ENCODE measurements around the gene L1TD1. TPM values are rescaled to one million over a fixed set of nuclear protein-coding genes. Genes with fewer than 3 reads are reported as not detected.
"Not testable (repeated sequence)": the region's sequence is repeated elsewhere in the genome, so short reads cannot be mapped to it uniquely, and the experiment has no call there.

L1TD1 gene
- total RNA-seq, 4 donors from 2014 or later: 0.28 TPM; not detected in 3

GRCh38 chr1:62184336-62184735 is 10.3 kb upstream of the L1TD1 start:
- peak in 1 of 3 donors; percentile 6 for DNase-seq
- TF ChIP-seq POLR2A (IDR thresholded peaks at IDR 0.05): no peak
- no peak for TF ChIP-seq CTCF (IDR thresholded peaks at IDR 0.05)
- no peaks in the 10 kb centered on the region for H3K4me1 ChIP-seq
- H3K4me3 ChIP-seq: no peak overlapping the region
- no peak overlapping the region for H3K27ac ChIP-seq
- H3K9me3 ChIP-seq: no peaks in the 10 kb centered on the region
- no peaks in the 10 kb centered on the region for H3K36me3 ChIP-seq
- no peaks in the 10 kb centered on the region for H3K27me3 ChIP-seq

GRCh38 chr1:62185233-62185632 is 9.4 kb upstream of the L1TD1 start:
- H3K27ac ChIP-seq, H3K4me3 ChIP-seq, H3K36me3 ChIP-seq, H3K9me3 ChIP-seq, H3K27me3 ChIP-seq, H3K4me1 ChIP-seq: not testable (repeated sequence)
- peak in 1 of 3 donors; percentile 5 for DNase-seq

GRCh38 chr1:62185677-62186076 is 9.0 kb upstream of the L1TD1 start:
- no peak overlapping the region for H3K4me3 ChIP-seq
- no peaks in the 10 kb centered on the region for H3K4me1 ChIP-seq
- no peaks in the 10 kb centered on the region for H3K9me3 ChIP-seq
- H3K27ac ChIP-seq: no peak overlapping the region
- no peaks in the 10 kb centered on the region for H3K27me3 ChIP-seq
- TF ChIP-seq POLR2A (IDR thresholded peaks at IDR 0.05): no peak
- no peak for TF ChIP-seq CTCF (IDR thresholded peaks at IDR 0.05)
- DNase-seq: peak in 1 of 3 donors; percentile 7
- no peaks in the 10 kb centered on the region for H3K36me3 ChIP-seq

- TF ChIP-seq CTCF (IDR thresholded peaks at IDR 0.05) (no peak), POLR2A (IDR thresholded peaks at IDR 0.05) (no peak)
- Histone ChIP-seq H3K4me3 (no peak overlapping the region), H3K27me3 (no peaks in the 10 kb centered on the region), H3K4me1 (no peaks in the 10 kb centered on the region), H3K36me3 (no peaks in the 10 kb centered on the region), H3K9me3 (no peaks in the 10 kb centered on the region), H3K27ac (no peak overlapping the region)
- DNase-seq: peak in 1 of 3 donors; percentile 30
These were observed 7.1 kb upstream of the L1TD1 start for GRCh38 chr1:62187548-62187947.

- no peaks in the 10 kb centered on the region for H3K4me1 ChIP-seq
- TF ChIP-seq POLR2A (IDR thresholded peaks at IDR 0.05) (no peak), CTCF (IDR thresholded peaks at IDR 0.05) (no peak)
- no peaks in the 10 kb centered on the region for H3K36me3 ChIP-seq
- H3K9me3 ChIP-seq: no peaks in the 10 kb centered on the region
- H3K4me3 ChIP-seq: no peak overlapping the region
- no peak overlapping the region for H3K27ac ChIP-seq
- no peaks in the 10 kb centered on the region for H3K27me3 ChIP-seq
- peak in 1 of 3 donors; percentile 13 for DNase-seq
These were observed 6.5 kb upstream of the L1TD1 start for GRCh38 chr1:62188111-62188510.

- Histone ChIP-seq H3K9me3 (no peaks in the 10 kb centered on the region), H3K4me3 (no peak overlapping the region), H3K27ac (no peak overlapping the region), H3K36me3 (no peaks in the 10 kb centered on the region), H3K27me3 (peaks cover 0 to 7% of the 10 kb centered on the region in 2 donors), H3K4me1 (peaks cover 0 to 3% (median 0%) of the 10 kb centered on the region in 4 donors)
- peak in 1 of 3 donors; percentile 10 for DNase-seq
- no peak for TF ChIP-seq CTCF (IDR thresholded peaks at IDR 0.05)
- no peak for TF ChIP-seq POLR2A (IDR thresholded peaks at IDR 0.05)
These were observed 1.5 kb downstream of the L1TD1 start for GRCh38 chr1:62196086-62196690.

All from Peyer's patch (tissue), 4 donors.